Vein endothelial cell (primary cell): ENCODE results near the gene PTGIS. TPM values are rescaled to one million over a fixed set of nuclear protein-coding genes. Genes with fewer than 3 reads are reported as not detected.

Source experiments
- total RNA-seq: library from RNA; depleted of rRNA; stranded (reverse); fragments of >200 nt; gene quantifications from 2 replicates; pipeline ENCODE4 v1.2.3, GENCODE V29; 2012

PTGIS gene
- total RNA-seq: 1.4 and 5.9 TPM in 2 replicates

GRCh38 chr20:49567421-49568277, at the start of gene PTGIS:
PTGIS (minus strand) TSS chr20:49568137; CDS start chr20:49568116, 21 bp downstream.

GRCh38 chr20:49482621-49483017, 85.3 kb downstream of the PTGIS start, which contains the start of gene KCNB1:
KCNB1 (minus strand) TSS chr20:49482668; CDS start chr20:49482480, 188 bp downstream.

Other genes with a start within 250 kb of the PTGIS start
- gene KCNB1, start 85.5 kb downstream of the PTGIS start, total RNA-seq: not detected in 2 replicates
- 66.3 and 72.1 TPM in 2 replicates for gene B4GALT5, start 145.7 kb upstream of the PTGIS start, total RNA-seq
- gene SLC9A8, start 244.7 kb upstream of the PTGIS start, total RNA-seq: 8.2 and 10.4 TPM in 2 replicates